ENCODE measurements around the gene BTF3. TPM values are rescaled to one million over a fixed set of nuclear protein-coding genes. Genes with fewer than 3 reads are reported as not detected.

Gene BTF3
- total RNA-seq (632 and 637 TPM in 2 replicates), polyA plus RNA-seq (220 and 325 TPM in 2 replicates), polyA minus RNA-seq (207 and 247 TPM in 2 replicates), Bru-seq, nascent RNA (percentile 98 among the genes with signal in this experiment), BruChase-seq, experiment 1, labeled RNA remaining after a 6-hour chase (percentile 99 among the genes with signal in this experiment), BruChase-seq, experiment 2, labeled RNA remaining after a 2-hour chase (percentile 98 among the genes with signal in this experiment)
- polyA plus RNA-seq (2011; cell fraction: cytosol; rRNA removed) = 503 and 568 TPM in 2 replicates
- polyA plus RNA-seq (2011; cell fraction: nucleus; rRNA removed) = 168 and 211 TPM in 2 replicates
- 726 and 859 TPM in 2 replicates for polyA plus RNA-seq (2012)
- polyA minus RNA-seq (2011; cell fraction: cytosol; rRNA and poly(A)+ RNA removed) = 397 TPM
- polyA minus RNA-seq (2011; cell fraction: nucleus; rRNA and poly(A)+ RNA removed) = 61.1 and 66.3 TPM in 2 replicates
- long read RNA-seq, transcript BTF3-202 (6 exons, 1,237 nt) = minor isoform, 94 of 1,479 reads
- long read RNA-seq, transcript BTF3-201 (6 exons, 897 nt) = major isoform, 1,338 of 1,479 reads
- long read RNA-seq, partial matches to known transcripts = 27 of 1,479 reads
- long read RNA-seq, other reads (novel, unspliced or antisense) = 18 of 1,479 reads

DNA sequence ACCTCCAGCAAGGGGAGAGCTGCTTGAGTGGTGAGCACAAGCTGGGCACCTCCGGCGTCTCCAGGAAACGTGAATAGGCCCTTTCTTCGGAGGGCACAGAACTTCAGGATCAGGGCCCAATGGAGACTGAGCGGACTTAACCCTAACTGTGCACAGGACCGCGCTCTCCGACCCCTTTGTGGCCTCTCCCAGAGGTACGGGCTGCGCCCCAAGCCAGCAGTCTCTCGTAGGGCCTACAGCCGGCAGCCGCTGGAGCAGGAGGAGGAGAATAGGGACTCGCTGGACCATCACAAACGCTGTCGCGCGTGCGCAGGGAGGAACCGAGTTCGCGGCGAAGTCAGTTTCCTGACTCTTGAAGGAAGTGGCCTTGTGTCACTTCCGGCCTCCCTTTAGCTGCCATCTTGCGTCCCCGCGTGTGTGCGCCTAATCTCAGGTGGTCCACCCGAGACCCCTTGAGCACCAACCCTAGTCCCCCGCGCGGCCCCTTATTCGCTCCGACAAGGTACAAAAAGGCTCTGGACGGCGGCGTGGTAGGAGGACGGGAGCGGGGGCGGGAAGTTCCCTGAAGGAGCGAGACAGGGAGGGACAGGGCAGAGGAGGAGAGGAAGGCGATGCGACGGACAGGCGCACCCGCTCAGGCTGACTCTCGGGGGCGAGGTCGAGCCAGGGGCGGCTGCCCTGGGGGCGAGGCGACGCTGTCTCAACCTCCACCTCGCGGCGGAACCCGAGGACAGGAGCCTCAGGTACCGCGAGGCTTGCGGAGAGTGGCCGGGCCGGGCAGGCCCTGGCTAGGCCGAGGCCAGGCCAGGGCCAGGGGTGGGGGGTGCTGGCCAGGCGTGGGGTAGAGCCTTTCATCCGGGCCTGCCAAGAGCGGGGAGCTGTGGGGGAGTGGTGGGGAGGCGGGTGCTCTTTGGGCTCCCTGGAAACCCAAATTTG, at the start of gene BTF3:
Gene BTF3, plus strand, starts transcription at position 386 of the 936 bp plus-strand sequence. Its CDS starts 226 bp downstream, at position 612.
- ChIA-PET CTCF (interaction anchor here (0.6 to 5.1 kb wide), 6 partner anchors 11 to 486 kb away, joined by 3 to 21 read pairs (median 7); no protein-coding TSS in a partner anchor), POLR2A (interaction anchor here (0.6 kb wide), 1 partner anchor 9 kb away, joined by 3 read pairs; no protein-coding TSS in a partner anchor)
- Histone ChIP-seq H3K9me3 (replicated peaks; ENCODE audit: control insufficient read depth, insufficient read depth, low read length) (no peaks in the 10 kb centered on the region), H2AFZ (ENCODE audit: low read depth, low read length) (peak within 1 kb of the TSS; percentile 67), H3K4me1 (ENCODE audit: control insufficient read depth, extremely low read depth, insufficient read depth, low read length) (peaks cover 32% of the 10 kb centered on the region), H3K27ac (ENCODE audit: insufficient read depth, low read depth, low read length) (peak within 1 kb of the TSS; percentile 92), H3K36me3 (ENCODE audit: control insufficient read depth in 2 of 2, extremely low read depth in 1 of 2, insufficient read depth in 2 of 2, low read length in 2 of 2) (peaks cover 8 to 22% of the 10 kb centered on the region in 2 experiments), H3K4me2 (ENCODE audit: insufficient read depth, low read length) (peak within 1 kb of the TSS; percentile 99), H3K79me2 (ENCODE audit: control insufficient read depth, insufficient read depth, low read length) (peaks cover 49% of the 10 kb centered on the region), H3K9ac (replicated peaks; ENCODE audit: extremely low read depth, insufficient read depth, low read length) (peak within 1 kb of the TSS; percentile 98), H3K27me3 (ENCODE audit: control insufficient read depth in 2 of 2, insufficient read depth in 2 of 2, low read length in 2 of 2) (peaks cover 2 to 4% of the 10 kb centered on the region in 2 experiments), H3K4me3 (replicated peaks in 1 of 3; ENCODE audit: insufficient read depth in 1 of 3, low read depth in 1 of 3, low read length in 3 of 3) (peak within 1 kb of the TSS; percentile 84 to 95 (median 91)), H4K20me1 (replicated peaks; ENCODE audit: control insufficient read depth, extremely low read depth, insufficient read depth, low read length) (peaks cover 11% of the 10 kb centered on the region), H3K9me1 (replicated peaks; ENCODE audit: control insufficient read depth, extremely low read depth, insufficient read depth, low read length) (no peaks in the 10 kb centered on the region)
- DNase-seq (ENCODE audit: low read depth, low spot score) (peak; percentile 96), FAIRE-seq (peak; percentile 93)
- intact Hi-C loops (cut with micrococcal nuclease) = loop anchor here (1.0 kb wide), 1 partner anchor 34 kb away; no protein-coding TSS in a partner anchor
- TF ChIP-seq GATA2 (IDR thresholded peaks at IDR 0.05; ENCODE audit: insufficient read depth, insufficient read length, low read depth, low read length) = no peak
- TF ChIP-seq FOS (IDR thresholded peaks at IDR 0.05; ENCODE audit: borderline replicate concordance, insufficient read depth, low read length) = no peak
- peak; percentile 83 for TF ChIP-seq MYC (IDR thresholded peaks at IDR 0.05; ENCODE audit: low read depth, low read length)
- peak; percentile 88 for TF ChIP-seq POLR2A (IDR thresholded peaks at IDR 0.05; ENCODE audit: low read depth, low read length)
- TF ChIP-seq EZH2 (IDR thresholded peaks at IDR 0.05; ENCODE audit: borderline replicate concordance, low read depth, low read length, severe bottlenecking) = no peak
- TF ChIP-seq POLR2AphosphoS5 (IDR thresholded peaks at IDR 0.05; ENCODE audit: insufficient read depth, low read depth, low read length) = peak; percentile 94
- TF ChIP-seq, protein P1, sequence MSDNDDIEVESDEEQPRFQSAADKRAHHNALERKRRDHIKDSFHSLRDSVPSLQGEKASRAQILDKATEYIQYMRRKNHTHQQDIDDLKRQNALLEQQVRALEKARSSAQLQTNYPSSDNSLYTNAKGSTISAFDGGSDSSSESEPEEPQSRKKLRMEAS (IDR thresholded peaks at IDR 0.05; ENCODE audit: insufficient read depth, insufficient read length) = peak; percentile 58
- no TSS peak for BruUV-seq (replicated peaks)
- dilution Hi-C loops (cut with MboI; ENCODE audit: extremely low pct_ligation_motif_present, low sequenced_read_pairs) = no loop called here

Measured in endothelial cell of umbilical vein (primary cell).